Measurements from ENCODE around the gene RAB3A.

The RAB3A gene

GRCh38 chr19:18173054-18173571 lies 30.7 kb downstream of the RAB3A start:
- Histone ChIP-seq H3K27ac (ENCODE audit: extremely low read depth, low read depth, low read length) (no peak overlapping the region), H3K4me3 (ENCODE audit: low read depth, low read length) (no peak overlapping the region), H3K9me3 (ENCODE audit: control insufficient read depth, insufficient read depth, low read depth, low read length) (no peaks in the 10 kb centered on the region), H3K36me3 (ENCODE audit: control insufficient read depth in 2 of 2, insufficient read depth in 1 of 2, low read length in 2 of 2) (peaks cover 0 to 31% of the 10 kb centered on the region in 2 experiments; a peak in 2 of 3 replicates), H3K4me1 (ENCODE audit: control insufficient read depth, insufficient read depth, low read length) (no peaks in the 10 kb centered on the region)
- POLR2A ChIA-PET, result interaction anchor here (0.6 kb wide), 2 partner anchors 21 to 43 kb away, joined by 5 read pairs; no protein-coding TSS in a partner anchor
- TF ChIP-seq GLIS2 (tag by site-specific recombination; IDR thresholded peaks at IDR 0.05), result peak; percentile 76; the same call in 1 of the 2 replicates
- peak; percentile 66 for TF ChIP-seq PRDM4 (tag by site-specific recombination; IDR thresholded peaks at IDR 0.05)
- TF ChIP-seq ZNF791 (tag by site-specific recombination; IDR thresholded peaks at IDR 0.05), result no peak
- TF ChIP-seq ZBTB21 (tag by site-specific recombination; IDR thresholded peaks at IDR 0.05), result peak; percentile 74
- CTCF ChIA-PET, result no interaction called here

- CTCF ChIA-PET, result interaction anchor here (0.6 to 1.3 kb wide), 3 partner anchors 12 to 79 kb away, joined by 3 to 4 read pairs (median 4); no protein-coding TSS in a partner anchor
These were observed 31.4 kb downstream of the RAB3A start for GRCh38 chr19:18172331-18173053.

More at GRCh38 chr19:18172331-18173053, 31.4 kb downstream of the RAB3A start:
- Histone ChIP-seq H3K4me1 (ENCODE audit: control insufficient read depth, insufficient read depth, low read length) (no peaks in the 10 kb centered on the region), H3K36me3 (ENCODE audit: control insufficient read depth in 2 of 2, insufficient read depth in 1 of 2, low read length in 2 of 2) (peaks cover 0 to 33% of the 10 kb centered on the region in 2 experiments; a peak in 2 of 3 replicates), H3K4me3 (ENCODE audit: low read depth, low read length) (no peak overlapping the region), H3K9me3 (ENCODE audit: control insufficient read depth, insufficient read depth, low read depth, low read length) (no peaks in the 10 kb centered on the region), H3K27ac (ENCODE audit: extremely low read depth, low read depth, low read length) (no peak overlapping the region)
- no peak for TF ChIP-seq AEBP2 (tag by site-specific recombination; IDR thresholded peaks at IDR 0.05; ENCODE audit: borderline replicate concordance)
- no peak for TF ChIP-seq ZNF324 (tag by site-specific recombination; IDR thresholded peaks at IDR 0.05)
- no peak for TF ChIP-seq PRDM1 (tag by site-specific recombination; IDR thresholded peaks at IDR 0.05)
- no peak for TF ChIP-seq ZNF785 (tag by site-specific recombination; IDR thresholded peaks at IDR 0.05)
- TF ChIP-seq TRIM28 (IDR thresholded peaks at IDR 0.05; ENCODE audit: borderline replicate concordance, low read length), result no peak
- TF ChIP-seq ZSCAN18 (tag by site-specific recombination; IDR thresholded peaks at IDR 0.05), result no peak
- TF ChIP-seq ZNF140 (tag by site-specific recombination; IDR thresholded peaks at IDR 0.05), result no peak
- TF ChIP-seq BCL6B (tag by site-specific recombination; IDR thresholded peaks at IDR 0.05), result no peak
- no peak for TF ChIP-seq SCRT2 (tag by site-specific recombination; IDR thresholded peaks at IDR 0.05)
- no peak for TF ChIP-seq SALL2 (tag by site-specific recombination; IDR thresholded peaks at IDR 0.05; ENCODE audit: borderline replicate concordance)
- no peak for TF ChIP-seq ZNF18 (tag by site-specific recombination; IDR thresholded peaks at IDR 0.05)
- POLR2A ChIA-PET, result interaction anchor here (0.6 kb wide), 2 partner anchors 22 to 44 kb away, joined by 5 read pairs; no protein-coding TSS in a partner anchor

All from HEK293 (cell line).